ENCODE results near the gene C1orf21. TPM values are rescaled to one million over a fixed set of nuclear protein-coding genes. Genes with fewer than 3 reads are reported as not detected.

C1orf21 gene
- total RNA-seq, 1 donor from 2014 or later, result 15.6 TPM

- TF ChIP-seq CTCF (IDR thresholded peaks at IDR 0.05), result no peak
- H3K27me3 Mint-ChIP-seq (ENCODE audit: low read depth), result no peaks in the 10 kb centered on the region
- no peak overlapping the region for H3K27ac Mint-ChIP-seq (ENCODE audit: unreplicated experiment)
- H3K9me3 Mint-ChIP-seq (ENCODE audit: low read depth), result no peaks in the 10 kb centered on the region
- H3K36me3 Mint-ChIP-seq (ENCODE audit: low read depth), result no peaks in the 10 kb centered on the region
- no peak overlapping the region for H3K4me3 Mint-ChIP-seq (ENCODE audit: unreplicated experiment)
- no peak for DNase-seq (ENCODE audit: low spot score)
- H3K4me1 Mint-ChIP-seq (ENCODE audit: low read depth), result peaks cover 10% of the 10 kb centered on the region
Observed at GRCh38 chr1:184424157-184424556, 37.3 kb downstream of the C1orf21 start.

GRCh38 chr1:184424945-184425344, 38.1 kb downstream of the C1orf21 start:
- no peak overlapping the region for H3K4me3 Mint-ChIP-seq (ENCODE audit: unreplicated experiment)
- H3K36me3 Mint-ChIP-seq (ENCODE audit: low read depth), result no peaks in the 10 kb centered on the region
- no peak for TF ChIP-seq CTCF (IDR thresholded peaks at IDR 0.05)
- no peak overlapping the region for H3K27ac Mint-ChIP-seq (ENCODE audit: unreplicated experiment)
- H3K9me3 Mint-ChIP-seq (ENCODE audit: low read depth), result no peaks in the 10 kb centered on the region
- no peaks in the 10 kb centered on the region for H3K27me3 Mint-ChIP-seq (ENCODE audit: low read depth)
- peaks cover 3% of the 10 kb centered on the region for H3K4me1 Mint-ChIP-seq (ENCODE audit: low read depth)
- DNase-seq (ENCODE audit: low spot score), result no peak

GRCh38 chr1:184425449-184426277, 38.8 kb downstream of the C1orf21 start:
- no peaks in the 10 kb centered on the region for H3K4me1 Mint-ChIP-seq (ENCODE audit: low read depth)
- H3K36me3 Mint-ChIP-seq (ENCODE audit: low read depth), result no peaks in the 10 kb centered on the region
- H3K27me3 Mint-ChIP-seq (ENCODE audit: low read depth), result no peaks in the 10 kb centered on the region
- H3K9me3 Mint-ChIP-seq (ENCODE audit: low read depth), result peaks cover under 1% of the 10 kb centered on the region
- H3K4me3 Mint-ChIP-seq (ENCODE audit: unreplicated experiment), result no peak overlapping the region
- DNase-seq (ENCODE audit: low spot score), result no peak
- H3K27ac Mint-ChIP-seq (ENCODE audit: unreplicated experiment), result no peak overlapping the region
- TF ChIP-seq CTCF (IDR thresholded peaks at IDR 0.05), result no peak

GRCh38 chr1:184426278-184426674, 39.4 kb downstream of the C1orf21 start:
- Mint-ChIP-seq H3K4me3 (ENCODE audit: unreplicated experiment) (no peak overlapping the region), H3K4me1 (ENCODE audit: low read depth) (no peaks in the 10 kb centered on the region), H3K36me3 (ENCODE audit: low read depth) (peaks cover 1% of the 10 kb centered on the region), H3K9me3 (ENCODE audit: low read depth) (peaks cover 4% of the 10 kb centered on the region), H3K27ac (ENCODE audit: unreplicated experiment) (no peak overlapping the region), H3K27me3 (ENCODE audit: low read depth) (no peaks in the 10 kb centered on the region)
- no peak for DNase-seq (ENCODE audit: low spot score)
- no peak for TF ChIP-seq CTCF (IDR thresholded peaks at IDR 0.05)

GRCh38 chr1:184427722-184428121, 40.9 kb downstream of the C1orf21 start:
- H3K27ac Mint-ChIP-seq (ENCODE audit: unreplicated experiment), result no peak overlapping the region
- H3K27me3 Mint-ChIP-seq (ENCODE audit: low read depth), result no peaks in the 10 kb centered on the region
- H3K9me3 Mint-ChIP-seq (ENCODE audit: low read depth), result peaks cover 7% of the 10 kb centered on the region
- TF ChIP-seq CTCF (IDR thresholded peaks at IDR 0.05), result no peak
- H3K4me3 Mint-ChIP-seq (ENCODE audit: unreplicated experiment), result no peak overlapping the region
- H3K4me1 Mint-ChIP-seq (ENCODE audit: low read depth), result no peaks in the 10 kb centered on the region
- no peak for DNase-seq (ENCODE audit: low spot score)
- H3K36me3 Mint-ChIP-seq (ENCODE audit: low read depth), result peaks cover 3% of the 10 kb centered on the region
